ENCODE data around the gene LENG8.
"Not testable (repeated sequence)": the region's sequence is repeated elsewhere in the genome, so short reads cannot be mapped to it uniquely, and the experiment has no call there.

DNA sequence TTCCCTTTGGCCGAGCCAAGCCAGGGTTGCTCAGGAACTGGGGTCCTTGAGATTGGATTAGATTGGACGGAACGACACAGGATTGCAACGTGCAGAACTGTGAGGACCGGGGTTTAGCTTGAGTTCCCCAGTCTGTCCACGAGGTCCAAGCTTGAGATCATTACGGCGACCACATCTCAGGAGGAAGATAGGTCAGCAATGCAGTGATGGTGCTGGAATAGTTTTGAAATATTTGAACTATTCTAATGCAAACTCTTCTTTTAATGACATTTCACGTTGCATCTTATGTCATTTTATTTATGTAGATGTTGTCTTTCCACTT lies 49.4 kb downstream of the LENG8 start:
- not testable (repeated sequence) for TF ChIP-seq POLR2AphosphoS5 (IDR thresholded peaks at IDR 0.05; ENCODE audit: low read depth, low read length); TAF1 (IDR thresholded peaks at IDR 0.05; ENCODE audit: borderline replicate concordance, low read depth, low read length)
